Loucy (cell line): ENCODE data around the gene SLC36A2.

Experiments
- H2AFZ ChIP-seq: fragments of 200-600 bp; sonication (generic); 2 replicates; pipeline ENCODE4 v1.6.0; 2016; ENCODE audit warnings: antibody characterized with exemption, mild to moderate bottlenecking, low read length, moderate library complexity
- H3F3A ChIP-seq: fragments of 200-600 bp; 2 replicates; pipeline ENCODE4 v1.6.0; 2016; ENCODE audit warnings: antibody characterized with exemption, low read depth, mild to moderate bottlenecking
- H3K27me3 ChIP-seq: fragments of 200-600 bp; sonication (generic); 2 replicates; pipeline ENCODE4 v1.6.1; 2014; ENCODE audit warnings: low read length, mild to moderate bottlenecking; ENCODE audit not compliant: insufficient read depth, poor library complexity, severe bottlenecking
- H3K36me3 ChIP-seq: fragments of 200-600 bp; sonication (generic); 2 replicates; pipeline ENCODE4 v1.6.1; 2016; ENCODE audit warnings: low read length; ENCODE audit not compliant: insufficient read depth
- H3K4me1 ChIP-seq: fragments of 200-600 bp; sonication (generic); 2 replicates; pipeline ENCODE4 v1.5.1; 2014; ENCODE audit warnings: low read length, mild to moderate bottlenecking; ENCODE audit not compliant: insufficient read depth, poor library complexity, severe bottlenecking
- H3K4me2 ChIP-seq: fragments of 200-600 bp; sonication (generic); 2 replicates; pipeline ENCODE4 v1.6.0; 2014; ENCODE audit warnings: antibody characterized with exemption, low read length, low read depth, mild to moderate bottlenecking; ENCODE audit not compliant: poor library complexity, severe bottlenecking
- H3K4me3 ChIP-seq: fragments of 200-600 bp; sonication (generic); 2 replicates; pipeline ENCODE4 v1.5.1; 2014; ENCODE audit warnings: low read length, mild to moderate bottlenecking, mixed read lengths; ENCODE audit not compliant: poor library complexity, severe bottlenecking
- H3K79me2 ChIP-seq: fragments of 200-600 bp; sonication (generic); 2 replicates; pipeline ENCODE4 v1.6.1; 2014; ENCODE audit warnings: low read length; ENCODE audit not compliant: insufficient read depth
- H3K9ac ChIP-seq: fragments of 200-600 bp; sonication (generic); 2 replicates; pipeline ENCODE4 v1.6.0; 2014; ENCODE audit warnings: mild to moderate bottlenecking, low read depth, low read length, moderate library complexity; ENCODE audit not compliant: poor library complexity, severe bottlenecking
- H3K9me2 ChIP-seq: fragments of 200-600 bp; sonication (generic); replicated peaks from 2 replicates; pipeline ENCODE4 v1.6.1; 2016; ENCODE audit warnings: low read depth, low read length, mixed read lengths
- H3K9me3 ChIP-seq: fragments of 200-600 bp; sonication (generic); 2 replicates; pipeline ENCODE4 v1.6.1; 2014; ENCODE audit warnings: mild to moderate bottlenecking, antibody characterized with exemption, low read length, low read depth; ENCODE audit not compliant: insufficient read depth
- H4K20me1 ChIP-seq: fragments of 200-600 bp; sonication (generic); 2 replicates; pipeline ENCODE4 v1.6.0; 2014; ENCODE audit warnings: antibody characterized with exemption, low read length, mild to moderate bottlenecking; ENCODE audit not compliant: insufficient read depth, poor library complexity, severe bottlenecking
- EZH2phosphoT487 ChIP-seq: fragments of 200-600 bp; IDR thresholded peaks from 2 replicates; pipeline ENCODE4 v1.6.1; 2018; ENCODE audit warnings: antibody characterized with exemption, mild to moderate bottlenecking, moderate library complexity, borderline replicate concordance
- TF ChIP-seq, protein P1 (sequence below): fragments of 200-600 bp; sonication (generic); conservative IDR thresholded peaks from 2 replicates; pipeline ENCODE4 v1.5.1; 2014; ENCODE audit warnings: mild to moderate bottlenecking, antibody characterized with exemption, low read length

SLC36A2 gene

GRCh38 chr5:151357097-151357496 is 9.7 kb upstream of the SLC36A2 start:
- TF ChIP-seq EZH2phosphoT487: no peak
- TF ChIP-seq, protein P1, sequence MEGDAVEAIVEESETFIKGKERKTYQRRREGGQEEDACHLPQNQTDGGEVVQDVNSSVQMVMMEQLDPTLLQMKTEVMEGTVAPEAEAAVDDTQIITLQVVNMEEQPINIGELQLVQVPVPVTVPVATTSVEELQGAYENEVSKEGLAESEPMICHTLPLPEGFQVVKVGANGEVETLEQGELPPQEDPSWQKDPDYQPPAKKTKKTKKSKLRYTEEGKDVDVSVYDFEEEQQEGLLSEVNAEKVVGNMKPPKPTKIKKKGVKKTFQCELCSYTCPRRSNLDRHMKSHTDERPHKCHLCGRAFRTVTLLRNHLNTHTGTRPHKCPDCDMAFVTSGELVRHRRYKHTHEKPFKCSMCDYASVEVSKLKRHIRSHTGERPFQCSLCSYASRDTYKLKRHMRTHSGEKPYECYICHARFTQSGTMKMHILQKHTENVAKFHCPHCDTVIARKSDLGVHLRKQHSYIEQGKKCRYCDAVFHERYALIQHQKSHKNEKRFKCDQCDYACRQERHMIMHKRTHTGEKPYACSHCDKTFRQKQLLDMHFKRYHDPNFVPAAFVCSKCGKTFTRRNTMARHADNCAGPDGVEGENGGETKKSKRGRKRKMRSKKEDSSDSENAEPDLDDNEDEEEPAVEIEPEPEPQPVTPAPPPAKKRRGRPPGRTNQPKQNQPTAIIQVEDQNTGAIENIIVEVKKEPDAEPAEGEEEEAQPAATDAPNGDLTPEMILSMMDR: no peak
- Histone ChIP-seq H3K4me2 (no peak overlapping the region), H3K27me3 (no peaks in the 10 kb centered on the region), H2AFZ (no peak overlapping the region), H3F3A (no peaks in the 10 kb centered on the region), H3K4me1 (no peaks in the 10 kb centered on the region), H3K36me3 (no peaks in the 10 kb centered on the region), H3K9ac (no peak overlapping the region), H3K9me2 (no peaks in the 10 kb centered on the region), H3K4me3 (no peak overlapping the region), H3K9me3 (peaks cover 4% of the 10 kb centered on the region; the same call in 1 of the 2 replicates), H4K20me1 (no peaks in the 10 kb centered on the region), H3K79me2 (no peaks in the 10 kb centered on the region)

- H3K79me2 ChIP-seq: no peaks in the 10 kb centered on the region
- H3F3A ChIP-seq: no peaks in the 10 kb centered on the region
- no peaks in the 10 kb centered on the region for H3K27me3 ChIP-seq
- no peaks in the 10 kb centered on the region for H4K20me1 ChIP-seq
- H3K9me3 ChIP-seq: no peaks in the 10 kb centered on the region
- TF ChIP-seq, protein P1: no peak
- TF ChIP-seq EZH2phosphoT487: no peak
- no peak overlapping the region for H3K4me3 ChIP-seq
- H3K36me3 ChIP-seq: no peaks in the 10 kb centered on the region
- no peak overlapping the region for H3K4me2 ChIP-seq
- H2AFZ ChIP-seq: no peak overlapping the region
- H3K9ac ChIP-seq: no peak overlapping the region
- H3K9me2 ChIP-seq: no peaks in the 10 kb centered on the region
- no peaks in the 10 kb centered on the region for H3K4me1 ChIP-seq
These were observed 4.3 kb upstream of the SLC36A2 start for GRCh38 chr5:151351671-151352070.

DNA sequence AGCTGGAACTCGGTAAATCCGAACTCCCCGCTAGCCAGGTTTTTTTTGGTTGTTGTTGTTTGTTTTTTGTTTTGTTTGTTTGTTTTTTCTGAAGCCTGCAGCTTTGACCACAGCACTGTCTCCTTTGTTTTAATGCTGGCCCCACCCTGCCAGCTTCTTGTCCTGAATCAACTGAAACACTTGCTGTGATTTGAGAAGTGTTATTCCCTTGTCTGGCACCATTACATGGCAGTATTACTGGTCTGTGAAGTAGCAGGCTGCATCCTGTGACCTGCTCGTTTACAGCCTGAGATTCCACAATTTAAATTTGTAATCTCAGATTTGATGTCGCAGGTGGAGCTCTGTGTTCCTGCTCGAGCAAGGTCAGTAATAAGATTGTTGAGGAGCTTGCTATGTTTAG is 1.4 kb upstream of the SLC36A2 start:
- H4K20me1 ChIP-seq: no peaks in the 10 kb centered on the region
- H3K36me3 ChIP-seq: no peaks in the 10 kb centered on the region
- no peaks in the 10 kb centered on the region for H3K27me3 ChIP-seq
- no peaks in the 10 kb centered on the region for H3K9me2 ChIP-seq
- no peaks in the 10 kb centered on the region for H3K79me2 ChIP-seq
- H3K4me3 ChIP-seq: no peak overlapping the region
- no peak overlapping the region for H2AFZ ChIP-seq
- TF ChIP-seq, protein P1: no peak
- TF ChIP-seq EZH2phosphoT487: no peak
- no peak overlapping the region for H3K9ac ChIP-seq
- H3K4me2 ChIP-seq: no peak overlapping the region
- H3K9me3 ChIP-seq: no peaks in the 10 kb centered on the region
- no peaks in the 10 kb centered on the region for H3K4me1 ChIP-seq
- no peaks in the 10 kb centered on the region for H3F3A ChIP-seq
